Gastrocnemius medialis (tissue), 4 donors: Measurements from ENCODE around the gene NACA2.

Experiments
- CTCF ChIP-seq, 5 experiments: fragments of 450-650 bp in 3 of 5; fragments of 200-600 bp in 2 of 5; sonication (generic) in 2 of 5; IDR thresholded peaks in 4 of 5; conservative IDR thresholded peaks in 1 of 5; 1 replicate in 4 of 5; 2 replicates in 1 of 5; pipeline ENCODE4 v1.5.1; 2016 to 2019; ENCODE audit warnings: antibody characterized with exemption in 5 of 5, mild to moderate bottlenecking in 3 of 5, moderate library complexity in 3 of 5
- POLR2A ChIP-seq, 2 donors: fragments of 450-650 bp; IDR thresholded peaks; one replicate each; pipeline ENCODE4 v1.6.1; 2017; ENCODE audit warnings: antibody characterized with exemption in 2 of 2, mild to moderate bottlenecking in 2 of 2, moderate library complexity in 2 of 2

GRCh38 chr17:61599608-61600007 is 8.6 kb upstream of the NACA2 start:
- TF ChIP-seq CTCF (IDR thresholded peaks at IDR 0.05 in 4 of 5, conservative IDR thresholded peaks at IDR 0.05 in 1 of 5) (no peak), POLR2A (IDR thresholded peaks at IDR 0.05) (no peak)
